Astrocyte of the cerebellum (primary cell): Measurements from ENCODE around the gene TFCP2.
A peak's percentile ranks its signal among the peaks of the same experiment; 100 is the strongest.

Source experiments
- DNase-seq: peaks from one replicate; pipeline ENCODE4 v3.0.0-alpha.2; 2011; ENCODE audit warnings: low read depth
- H3K4me3 ChIP-seq: 2 replicates; pipeline ENCODE4 v1.5.1; 2011; ENCODE audit warnings: mild to moderate bottlenecking, low read depth, low read length, moderate library complexity
- in situ Hi-C: cut with HindIII; loops from 2 replicates; pipeline ENCODE4 v1.10.0; 2017; ENCODE audit warnings: low sequenced_read_pairs
- TF ChIP-seq, protein P1 (sequence below): IDR thresholded peaks from 2 replicates; pipeline ENCODE4 v1.5.1; 2012; ENCODE audit warnings: low read length, low read depth, moderate library complexity, mild to moderate bottlenecking; ENCODE audit errors: missing control alignments

Gene TFCP2

GRCh38 chr12:51087818-51088217, 85.1 kb downstream of the TFCP2 start:
- TF ChIP-seq, protein P1, sequence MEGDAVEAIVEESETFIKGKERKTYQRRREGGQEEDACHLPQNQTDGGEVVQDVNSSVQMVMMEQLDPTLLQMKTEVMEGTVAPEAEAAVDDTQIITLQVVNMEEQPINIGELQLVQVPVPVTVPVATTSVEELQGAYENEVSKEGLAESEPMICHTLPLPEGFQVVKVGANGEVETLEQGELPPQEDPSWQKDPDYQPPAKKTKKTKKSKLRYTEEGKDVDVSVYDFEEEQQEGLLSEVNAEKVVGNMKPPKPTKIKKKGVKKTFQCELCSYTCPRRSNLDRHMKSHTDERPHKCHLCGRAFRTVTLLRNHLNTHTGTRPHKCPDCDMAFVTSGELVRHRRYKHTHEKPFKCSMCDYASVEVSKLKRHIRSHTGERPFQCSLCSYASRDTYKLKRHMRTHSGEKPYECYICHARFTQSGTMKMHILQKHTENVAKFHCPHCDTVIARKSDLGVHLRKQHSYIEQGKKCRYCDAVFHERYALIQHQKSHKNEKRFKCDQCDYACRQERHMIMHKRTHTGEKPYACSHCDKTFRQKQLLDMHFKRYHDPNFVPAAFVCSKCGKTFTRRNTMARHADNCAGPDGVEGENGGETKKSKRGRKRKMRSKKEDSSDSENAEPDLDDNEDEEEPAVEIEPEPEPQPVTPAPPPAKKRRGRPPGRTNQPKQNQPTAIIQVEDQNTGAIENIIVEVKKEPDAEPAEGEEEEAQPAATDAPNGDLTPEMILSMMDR = no peak
- in situ Hi-C loops = no loop called here
- no peak overlapping the region for H3K4me3 ChIP-seq
- DNase-seq = no peak

DNA sequence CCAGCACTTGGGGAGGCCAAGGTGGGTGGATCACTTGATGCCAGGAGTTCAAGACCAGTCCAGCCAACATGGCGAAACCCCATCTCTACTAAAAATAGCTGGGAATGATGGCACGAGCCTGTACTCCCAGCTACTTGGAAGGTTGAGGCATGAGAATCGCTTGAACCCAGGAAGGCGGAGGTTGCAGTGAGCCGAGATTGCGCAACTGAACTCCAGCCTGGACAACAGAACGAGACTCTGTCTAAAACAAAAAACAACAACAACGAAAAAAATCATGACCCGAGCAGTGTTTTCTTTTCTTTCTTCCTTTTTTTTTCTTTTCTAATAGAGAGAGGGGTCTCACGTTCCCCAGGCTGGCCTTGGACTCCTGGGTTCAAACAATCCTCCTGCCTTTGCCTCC, 86.0 kb downstream of the TFCP2 start:
- H3K4me3 ChIP-seq = no peak overlapping the region
- DNase-seq = no peak
- in situ Hi-C loops = no loop called here
- TF ChIP-seq, protein P1 = no peak

GRCh38 chr12:51085757-51086156, 87.2 kb downstream of the TFCP2 start:
- DNase-seq = no peak
- TF ChIP-seq, protein P1 = no peak
- H3K4me3 ChIP-seq = no peak overlapping the region
- in situ Hi-C loops = no loop called here

GRCh38 chr12:51083126-51083833, 89.7 kb downstream of the TFCP2 start, which contains the start of gene CSRNP2:
Gene CSRNP2, minus strand, starts transcription at chr12:51083596. Its CDS starts 7,035 bp downstream, at chr12:51076561.
- in situ Hi-C loops = no loop called here
- DNase-seq = peak; percentile 86
- TF ChIP-seq, protein P1 = no peak
- H3K4me3 ChIP-seq = peak within 1 kb of the TSS; percentile 88

- in situ Hi-C loops = no loop called here
- peak overlapping the region; percentile 88 for H3K4me3 ChIP-seq
- TF ChIP-seq, protein P1 = no peak
- no peak for DNase-seq
These were observed 90.3 kb downstream of the TFCP2 start for GRCh38 chr12:51082561-51083125.

DNA sequence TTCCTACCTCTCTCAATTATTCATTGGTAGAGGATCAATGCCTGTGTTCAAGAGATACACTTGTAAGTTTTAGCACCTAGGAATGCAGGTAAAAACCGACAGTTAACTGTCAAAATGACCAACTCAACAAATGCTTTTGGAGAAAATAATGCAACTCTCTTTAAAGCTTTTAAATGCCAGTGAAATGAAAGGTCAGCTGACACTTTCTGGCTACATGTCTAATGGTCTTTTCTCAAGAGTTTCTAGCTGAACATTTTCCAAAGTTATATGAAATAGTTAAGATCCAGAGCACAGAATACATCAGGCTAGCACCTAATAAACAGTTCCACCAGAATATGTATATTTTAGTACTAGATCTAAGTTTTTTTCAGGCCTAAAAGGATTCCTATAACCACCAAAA, 91.5 kb downstream of the TFCP2 start:
- in situ Hi-C loops = no loop called here
- no peak for DNase-seq
- no peak overlapping the region for H3K4me3 ChIP-seq
- TF ChIP-seq, protein P1 = no peak
